Endothelial cell of umbilical vein (primary cell): ENCODE measurements around the gene OSTM1. TPM values are rescaled to one million over a fixed set of nuclear protein-coding genes. Genes with fewer than 3 reads are reported as not detected.
"Not testable (repeated sequence)": the region's sequence is repeated elsewhere in the genome, so short reads cannot be mapped to it uniquely, and the experiment has no call there.

ENCODE experiments used
- BruUV-seq: library from RNA; stranded (reverse); fragments of 400-500 nt; replicated peaks from 2 replicates; lab custom pipeline; 2021; lab: Mats Ljungman, UMichigan
- CTCF ChIA-PET: fragments of 300-600, 350-600 bp; sonication (Branson Sonifier 250); formaldehyde crosslinking; loops from one replicate; lab custom pipeline; 2021; ENCODE audit warnings: antibody characterized with exemption, inconsistent platforms; lab: Charles Lee
- POLR2A ChIA-PET: fragments of 300-600, 350-600 bp; sonication (Branson Sonifier 250); formaldehyde crosslinking; loops from one replicate; lab custom pipeline; 2021; ENCODE audit warnings: antibody characterized with exemption, inconsistent platforms; lab: Charles Lee
- DNase-seq: peaks from one replicate; pipeline ENCODE4 v3.0.0-alpha.2; 2011; ENCODE audit warnings: low read depth, low spot score
- FAIRE-seq: peaks from 2 replicates; lab custom pipeline; 2011; peaks lifted over from hg19 to GRCh38; lab: Jason Lieb, UNC
- H2AFZ ChIP-seq: 2 replicates; pipeline ENCODE4 v1.6.0; 2012; ENCODE audit warnings: low read depth, low read length, control low read depth, inconsistent platforms
- H3K27ac ChIP-seq: 2 replicates; pipeline ENCODE4 v1.5.1; 2011; ENCODE audit warnings: low read depth, mild to moderate bottlenecking, control low read depth, low read length, moderate library complexity; ENCODE audit not compliant: insufficient read depth
- H3K27me3 ChIP-seq, 2 experiments: 2 replicates each; pipeline versions ENCODE4 v1.6.0 to v1.6.1; 2011; ENCODE audit warnings: low read length in 2 of 2, mixed read lengths in 1 of 2; ENCODE audit not compliant: control insufficient read depth in 2 of 2, insufficient read depth in 2 of 2
- H3K36me3 ChIP-seq, 2 experiments: 2 replicates in 1 of 2; 3 replicates in 1 of 2; pipeline ENCODE4 v1.5.1; 2011; ENCODE audit warnings: low read length in 2 of 2, mild to moderate bottlenecking in 1 of 2, moderate library complexity in 1 of 2; ENCODE audit not compliant: control insufficient read depth in 2 of 2, insufficient read depth in 2 of 2; ENCODE audit errors: extremely low read depth in 1 of 2
- H3K4me1 ChIP-seq: 3 replicates; pipeline ENCODE4 v1.5.1; 2011; ENCODE audit warnings: mild to moderate bottlenecking, low read length; ENCODE audit not compliant: control insufficient read depth, insufficient read depth; ENCODE audit errors: extremely low read depth
- H3K4me2 ChIP-seq: 2 replicates; pipeline ENCODE4 v1.6.1; 2011; ENCODE audit warnings: low read length, control low read depth, mixed read lengths; ENCODE audit not compliant: insufficient read depth
- H3K4me3 ChIP-seq, 3 experiments: fragments of 200-600 bp in 1 of 3; sonication (generic), shearing (Covaris generic) in 1 of 3; replicated peaks in 1 of 3; 2 replicates each; pipeline ENCODE4 v1.5.1; 2011 to 2016; ENCODE audit warnings: control low read depth in 3 of 3, low read length in 3 of 3, mild to moderate bottlenecking in 2 of 3, inconsistent platforms in 1 of 3, low read depth in 1 of 3, moderate library complexity in 1 of 3; ENCODE audit not compliant: insufficient read depth in 1 of 3
- H3K79me2 ChIP-seq: 2 replicates; pipeline ENCODE4 v1.6.0; 2012; ENCODE audit warnings: low read length, inconsistent platforms; ENCODE audit not compliant: control insufficient read depth, insufficient read depth
- H3K9ac ChIP-seq: replicated peaks from 2 replicates; pipeline ENCODE3; 2011; ENCODE audit warnings: low read length, control low read depth; ENCODE audit not compliant: insufficient read depth; ENCODE audit errors: extremely low read depth
- H3K9me1 ChIP-seq: replicated peaks from 3 replicates; pipeline ENCODE4 v1.6.0; 2011; ENCODE audit warnings: mild to moderate bottlenecking, low read length; ENCODE audit not compliant: control insufficient read depth, insufficient read depth; ENCODE audit errors: extremely low read depth
- H3K9me3 ChIP-seq: replicated peaks from 2 replicates; pipeline ENCODE4 v1.5.1; 2012; ENCODE audit warnings: low read length, inconsistent platforms; ENCODE audit not compliant: control insufficient read depth, insufficient read depth
- H4K20me1 ChIP-seq: replicated peaks from 2 replicates; pipeline ENCODE3; 2011; ENCODE audit warnings: mild to moderate bottlenecking, low read length; ENCODE audit not compliant: control insufficient read depth, insufficient read depth; ENCODE audit errors: extremely low read depth
- FOS ChIP-seq: IDR thresholded peaks from 2 replicates; pipeline ENCODE4 v1.6.1; 2011; ENCODE audit warnings: mild to moderate bottlenecking, low read length, moderate library complexity, borderline replicate concordance; ENCODE audit not compliant: insufficient read depth
- GATA2 ChIP-seq: IDR thresholded peaks from 2 replicates; pipeline ENCODE4 v1.7.0; 2011; ENCODE audit warnings: low read depth, mild to moderate bottlenecking, moderate library complexity, mixed read lengths, low read length; ENCODE audit not compliant: insufficient read length, insufficient read depth
- JUN ChIP-seq: IDR thresholded peaks from 2 replicates; pipeline ENCODE4 v1.6.1; 2011; ENCODE audit warnings: borderline replicate concordance, low read depth; ENCODE audit not compliant: insufficient read length, insufficient read depth
- MYC ChIP-seq: IDR thresholded peaks from one replicate; pipeline ENCODE4 v1.6.1; 2011; ENCODE audit warnings: mild to moderate bottlenecking, low read depth, low read length
- POLR2A ChIP-seq: IDR thresholded peaks from 2 replicates; pipeline ENCODE4 v1.6.1; 2012; ENCODE audit warnings: low read depth, mild to moderate bottlenecking, control low read depth, low read length
- POLR2AphosphoS5 ChIP-seq: IDR thresholded peaks from 2 replicates; pipeline ENCODE4 v1.6.1; 2012; ENCODE audit warnings: low read depth, mild to moderate bottlenecking, control low read depth, low read length, moderate library complexity; ENCODE audit not compliant: insufficient read depth
- dilution Hi-C: fragments of 300-500 bp; cut with MboI; formaldehyde crosslinking; loops from one replicate; pipeline ENCODE4 v1.15.0; 2019; ENCODE audit warnings: low sequenced_read_pairs; ENCODE audit not compliant: extremely low pct_ligation_motif_present
- intact Hi-C: fragments of 100-400 bp; cut with micrococcal nuclease; formaldehyde crosslinking; loops from one replicate; pipeline ENCODE4 v1.10.0; 2022
- polyA plus RNA-seq, 4 experiments: library from polyadenylated mRNA; depleted of rRNA in 3 of 4; stranded (reverse) in 3 of 4; unstranded in 1 of 4; fragments of >200 nt; gene quantifications; 2 replicates each; pipeline versions ENCODE4 v1.2.1 to v1.2.3, GENCODE V29; 2011 to 2012; ENCODE audit warnings: missing spikeins in 1 of 4
- total RNA-seq: library from RNA; stranded (reverse); gene quantifications from 2 replicates; pipeline ENCODE4 v1.2.3, GENCODE V29; 2021
- TF ChIP-seq, protein P1 (sequence below): IDR thresholded peaks from 2 replicates; pipeline ENCODE4 v1.6.1; 2011; ENCODE audit not compliant: insufficient read depth, insufficient read length
- TF ChIP-seq, protein P2 (sequence below), 2 donors: IDR thresholded peaks; 1 replicate in 1 of 2; 2 replicates in 1 of 2; pipeline ENCODE4 v1.5.1; 2011; ENCODE audit warnings: low read length in 2 of 2, mild to moderate bottlenecking in 2 of 2, moderate library complexity in 2 of 2, control low read depth in 1 of 2, inconsistent platforms in 1 of 2, low read depth in 1 of 2; ENCODE audit not compliant: insufficient read depth in 1 of 2; ENCODE audit errors: extremely low read depth in 1 of 2

OSTM1 gene
- total and polyA plus RNA-seq, 2 donors (not counting 3 experiments of a cell fraction or from before 2014, with no cell fraction given): 23.1 to 26.4 TPM

DNA sequence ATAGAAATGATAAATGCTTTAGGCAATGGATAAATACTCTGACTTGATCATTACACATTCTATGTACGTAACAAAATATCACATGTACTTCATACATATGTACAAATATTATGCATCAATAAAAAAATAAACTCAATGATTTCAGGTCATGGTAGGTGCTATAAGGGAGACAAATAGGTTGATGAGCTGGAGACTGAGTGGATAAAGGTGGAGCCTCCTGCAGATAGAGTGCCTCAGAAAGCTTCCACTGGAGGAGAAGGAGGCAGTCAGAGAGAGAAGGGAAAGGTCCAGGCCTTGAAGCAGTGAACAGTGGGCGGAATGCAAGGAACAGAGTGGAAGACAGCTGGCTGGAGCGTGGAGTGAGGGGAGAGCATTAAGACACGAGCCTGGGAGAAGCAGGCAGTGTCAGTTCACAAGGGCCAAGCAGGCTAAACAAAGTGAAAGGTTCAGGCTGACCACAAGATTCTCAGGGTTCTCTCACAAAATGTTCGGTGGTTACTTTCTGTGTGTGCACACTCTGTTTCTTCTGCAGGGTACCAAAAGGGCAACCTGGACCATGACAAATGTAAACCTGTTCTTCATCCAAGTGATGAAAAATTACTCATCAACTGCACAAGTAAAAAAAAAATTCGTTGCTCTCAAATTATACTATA is 60.6 kb downstream of the OSTM1 start:
- DNase-seq (no peak), FAIRE-seq (no peak)
- ChIA-PET POLR2A (no interaction called here), CTCF (no interaction called here)
- dilution Hi-C loops: no loop called here
- Histone ChIP-seq H3K4me1 (no peaks in the 10 kb centered on the region), H3K27me3 (peaks cover 2 to 4% of the 10 kb centered on the region in 2 experiments), H3K9me1 (no peaks in the 10 kb centered on the region), H3K9ac (no peak overlapping the region), H2AFZ (no peak overlapping the region), H4K20me1 (no peaks in the 10 kb centered on the region), H3K4me2 (no peak overlapping the region), H3K79me2 (no peaks in the 10 kb centered on the region), H3K4me3 (no peak overlapping the region), H3K36me3 (no peaks in the 10 kb centered on the region), H3K9me3 (no peaks in the 10 kb centered on the region), H3K27ac (no peak overlapping the region)
- intact Hi-C loops: no loop called here
- no TSS peak for BruUV-seq
- TF ChIP-seq, protein P1, sequence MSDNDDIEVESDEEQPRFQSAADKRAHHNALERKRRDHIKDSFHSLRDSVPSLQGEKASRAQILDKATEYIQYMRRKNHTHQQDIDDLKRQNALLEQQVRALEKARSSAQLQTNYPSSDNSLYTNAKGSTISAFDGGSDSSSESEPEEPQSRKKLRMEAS: no peak

DNA sequence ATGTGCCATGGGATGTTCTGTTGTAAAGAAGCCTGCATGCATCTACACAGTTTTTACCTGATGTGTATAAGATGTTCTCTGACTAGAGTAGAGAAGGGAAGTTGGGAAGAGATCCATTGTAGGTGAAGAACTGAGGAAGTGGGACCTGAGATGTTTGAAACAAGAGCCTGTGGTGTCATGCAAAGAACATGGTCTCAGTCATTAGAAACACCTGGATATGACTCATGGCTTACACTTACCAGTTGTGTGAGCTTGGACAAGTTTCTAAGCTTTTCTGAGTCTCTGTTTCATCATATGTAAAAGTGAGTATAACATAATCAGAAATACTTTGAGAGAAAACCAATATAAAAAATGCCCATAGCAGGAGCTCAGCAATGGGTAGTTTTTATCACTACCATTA is 64.6 kb downstream of the OSTM1 start:
- H3K9me3 ChIP-seq: no peaks in the 10 kb centered on the region
- no peak overlapping the region for H3K27ac ChIP-seq
- peaks cover 0 to 2% of the 10 kb centered on the region in 2 experiments for H3K27me3 ChIP-seq
- H3K79me2 ChIP-seq: no peaks in the 10 kb centered on the region
- no peak overlapping the region for H2AFZ ChIP-seq
- no peak overlapping the region for H3K4me2 ChIP-seq
- intact Hi-C loops: no loop called here
- H3K4me3 ChIP-seq: no peak overlapping the region
- H3K36me3 ChIP-seq: no peaks in the 10 kb centered on the region
- H4K20me1 ChIP-seq: no peaks in the 10 kb centered on the region
- BruUV-seq: no TSS peak
- POLR2A ChIA-PET: no interaction called here
- DNase-seq (no peak), FAIRE-seq (no peak)
- no peak for TF ChIP-seq JUN
- no peak for TF ChIP-seq FOS
- TF ChIP-seq GATA2: no peak
- no peak for TF ChIP-seq POLR2AphosphoS5
- no peak for TF ChIP-seq MYC
- TF ChIP-seq, protein P1: no peak
- TF ChIP-seq, protein P2, sequence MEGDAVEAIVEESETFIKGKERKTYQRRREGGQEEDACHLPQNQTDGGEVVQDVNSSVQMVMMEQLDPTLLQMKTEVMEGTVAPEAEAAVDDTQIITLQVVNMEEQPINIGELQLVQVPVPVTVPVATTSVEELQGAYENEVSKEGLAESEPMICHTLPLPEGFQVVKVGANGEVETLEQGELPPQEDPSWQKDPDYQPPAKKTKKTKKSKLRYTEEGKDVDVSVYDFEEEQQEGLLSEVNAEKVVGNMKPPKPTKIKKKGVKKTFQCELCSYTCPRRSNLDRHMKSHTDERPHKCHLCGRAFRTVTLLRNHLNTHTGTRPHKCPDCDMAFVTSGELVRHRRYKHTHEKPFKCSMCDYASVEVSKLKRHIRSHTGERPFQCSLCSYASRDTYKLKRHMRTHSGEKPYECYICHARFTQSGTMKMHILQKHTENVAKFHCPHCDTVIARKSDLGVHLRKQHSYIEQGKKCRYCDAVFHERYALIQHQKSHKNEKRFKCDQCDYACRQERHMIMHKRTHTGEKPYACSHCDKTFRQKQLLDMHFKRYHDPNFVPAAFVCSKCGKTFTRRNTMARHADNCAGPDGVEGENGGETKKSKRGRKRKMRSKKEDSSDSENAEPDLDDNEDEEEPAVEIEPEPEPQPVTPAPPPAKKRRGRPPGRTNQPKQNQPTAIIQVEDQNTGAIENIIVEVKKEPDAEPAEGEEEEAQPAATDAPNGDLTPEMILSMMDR (IDR thresholded peaks at IDR 0.05; ENCODE audit: extremely low read depth in 1 of 2, insufficient read depth in 1 of 2, low read depth in 1 of 2, low read length in 2 of 2): no peak
- TF ChIP-seq POLR2A: no peak
- H3K4me1 ChIP-seq: no peaks in the 10 kb centered on the region
- no peak overlapping the region for H3K9ac ChIP-seq
- H3K9me1 ChIP-seq: no peaks in the 10 kb centered on the region
- dilution Hi-C loops: no loop called here
- CTCF ChIA-PET: no interaction called here

DNA sequence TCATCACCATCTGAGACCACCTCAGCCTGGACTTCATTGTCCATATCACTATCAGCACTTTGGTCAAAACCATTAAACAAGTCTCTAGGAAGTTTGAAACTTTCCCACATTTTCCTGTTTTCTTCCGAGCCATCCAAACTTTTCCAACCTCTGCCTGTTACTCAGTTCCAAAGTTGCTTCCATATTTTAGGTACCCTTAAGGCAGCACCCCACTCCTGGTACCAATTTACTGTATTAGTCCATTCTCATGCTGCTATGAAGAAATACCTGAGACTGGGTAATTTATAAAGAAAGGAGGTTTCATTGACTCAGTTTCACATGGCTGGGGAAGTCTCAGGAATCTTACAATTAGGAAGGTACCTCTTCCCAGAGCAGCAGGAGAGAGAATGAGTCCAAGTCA is 65.3 kb downstream of the OSTM1 start:
- POLR2A ChIA-PET, H3K27me3 ChIP-seq, H3K4me1 ChIP-seq, FAIRE-seq, H3K4me3 ChIP-seq, H3K4me2 ChIP-seq, H3K27ac ChIP-seq, H4K20me1 ChIP-seq, H3K36me3 ChIP-seq, H3K9me3 ChIP-seq, H3K79me2 ChIP-seq, dilution Hi-C loops, CTCF ChIA-PET, H3K9me1 ChIP-seq, H2AFZ ChIP-seq, H3K9ac ChIP-seq, intact Hi-C loops, BruUV-seq, DNase-seq: not testable (repeated sequence)
